C4-2B (cell line): Measurements from ENCODE around the gene MINDY4.

ENCODE experiments used
- H3K27ac ChIP-seq: fragments of 450-650 bp; 2 replicates; pipeline ENCODE4 v1.5.1; 2017
- CTCF ChIP-seq: fragments of 450-650 bp; conservative IDR thresholded peaks from 2 replicates; pipeline ENCODE4 v1.5.1; 2017; ENCODE audit warnings: mild to moderate bottlenecking
- ZFX ChIP-seq: fragments of 450-650 bp; IDR thresholded peaks from 2 replicates; pipeline ENCODE4 v1.6.1; 2017

MINDY4 gene

GRCh38 chr7:30928254-30928872 is 157.1 kb downstream of the MINDY4 start:
- TF ChIP-seq CTCF (no peak), ZFX (no peak)
- no peak overlapping the region for H3K27ac ChIP-seq

- H3K27ac ChIP-seq = no peak overlapping the region
- TF ChIP-seq CTCF (no peak), ZFX (no peak)
Measured at GRCh38 chr7:30929686-30930085, 158.5 kb downstream of the MINDY4 start.

- no peak for TF ChIP-seq CTCF
- TF ChIP-seq ZFX = no peak
- no peak overlapping the region for H3K27ac ChIP-seq
Measured at GRCh38 chr7:30930621-30931020, 159.4 kb downstream of the MINDY4 start.

- no peak for TF ChIP-seq CTCF
- no peak overlapping the region for H3K27ac ChIP-seq
Measured at GRCh38 chr7:30931161-30931928, 160.1 kb downstream of the MINDY4 start.

- H3K27ac ChIP-seq = no peak overlapping the region
- no peak for TF ChIP-seq ZFX
- no peak for TF ChIP-seq CTCF
Measured at GRCh38 chr7:30931929-30932540, 160.8 kb downstream of the MINDY4 start.

GRCh38 chr7:30932562-30932961 is 161.3 kb downstream of the MINDY4 start:
- no peak for TF ChIP-seq ZFX
- no peak for TF ChIP-seq CTCF
- H3K27ac ChIP-seq = no peak overlapping the region
